ENCODE measurements around the gene MOB3C. TPM values are rescaled to one million over a fixed set of nuclear protein-coding genes. Genes with fewer than 3 reads are reported as not detected.

Gene MOB3C
- total RNA-seq, 1 experiment from 2014 or later: 13.2 TPM

GRCh38 chr1:46580140-46580903, 36.3 kb downstream of the MOB3C start:
- H3K27me3 ChIP-seq (ENCODE audit: low read length): no peaks in the 10 kb centered on the region
- no peak overlapping the region for H3K4me2 ChIP-seq (ENCODE audit: low read length)
- ATAC-seq: no peak
- no peak for DNase-seq
- H3F3A ChIP-seq (ENCODE audit: low read length, unreplicated experiment): no peaks in the 10 kb centered on the region
- H3K79me2 ChIP-seq (ENCODE audit: low read length): no peaks in the 10 kb centered on the region
- H4K20me1 ChIP-seq (ENCODE audit: low read length): no peaks in the 10 kb centered on the region
- no peaks in the 10 kb centered on the region for H3K9me2 ChIP-seq (replicated peaks; ENCODE audit: low read length)
- no peak overlapping the region for H3K27ac ChIP-seq (ENCODE audit: low read length)
- peaks cover 39% of the 10 kb centered on the region; the same call in 1 of the 2 replicates for H3K36me3 ChIP-seq (ENCODE audit: low read depth, low read length)
- H2AFZ ChIP-seq (ENCODE audit: low read length): no peak overlapping the region
- BruUV-seq (replicated peaks): no TSS peak
- no peaks in the 10 kb centered on the region for H3K9me3 ChIP-seq (ENCODE audit: low read length)
- no peak overlapping the region for H3K9ac ChIP-seq (ENCODE audit: low read length)
- POLR2A ChIA-PET (ENCODE audit: unreplicated experiment): no interaction called here
- intact Hi-C loops (cut with micrococcal nuclease): no loop called here
- no peak for TF ChIP-seq EZH2phosphoT487 (IDR thresholded peaks at IDR 0.05; ENCODE audit: borderline replicate concordance, low read length)
- no peak overlapping the region for H3K4me3 ChIP-seq (ENCODE audit: low read length)
- CTCF ChIA-PET: interaction anchor here (0.5 kb wide), 1 partner anchor 24 kb away, joined by 3 read pairs; the partner anchor contains the start of gene MKNK1
- no peaks in the 10 kb centered on the region for H3K4me1 ChIP-seq (ENCODE audit: insufficient read depth, low read length)

- no TSS peak for BruUV-seq (replicated peaks)
- no peak for DNase-seq
Observed at GRCh38 chr1:46577671-46578070, 38.9 kb downstream of the MOB3C start.

GRCh38 chr1:46576596-46576995, 40.0 kb downstream of the MOB3C start:
- intact Hi-C loops (cut with micrococcal nuclease): no loop called here
- Histone ChIP-seq H2AFZ (ENCODE audit: low read length) (no peak overlapping the region), H3K4me2 (ENCODE audit: low read length) (no peak overlapping the region), H4K20me1 (ENCODE audit: low read length) (no peaks in the 10 kb centered on the region), H3K36me3 (ENCODE audit: low read depth, low read length) (peaks cover 16% of the 10 kb centered on the region; the same call in 1 of the 2 replicates), H3K4me3 (ENCODE audit: low read length) (no peak overlapping the region), H3K9ac (ENCODE audit: low read length) (no peak overlapping the region), H3K79me2 (ENCODE audit: low read length) (no peaks in the 10 kb centered on the region), H3K9me2 (replicated peaks; ENCODE audit: low read length) (no peaks in the 10 kb centered on the region), H3F3A (ENCODE audit: low read length, unreplicated experiment) (no peaks in the 10 kb centered on the region), H3K27me3 (ENCODE audit: low read length) (no peaks in the 10 kb centered on the region), H3K9me3 (ENCODE audit: low read length) (no peaks in the 10 kb centered on the region), H3K27ac (ENCODE audit: low read length) (no peak overlapping the region), H3K4me1 (ENCODE audit: insufficient read depth, low read length) (peaks cover 5% of the 10 kb centered on the region; the same call in 1 of the 2 replicates)
- CTCF ChIA-PET: no interaction called here
- TF ChIP-seq CTCF (conservative IDR thresholded peaks at IDR 0.05; ENCODE audit: low read depth, low read length) (no peak), EZH2phosphoT487 (IDR thresholded peaks at IDR 0.05; ENCODE audit: borderline replicate concordance, low read length) (no peak), EZH2 (IDR thresholded peaks at IDR 0.05; ENCODE audit: low read length, unreplicated experiment) (no peak)
- ATAC-seq: no peak
- POLR2A ChIA-PET (ENCODE audit: unreplicated experiment): no interaction called here
- DNase-seq: no peak
- BruUV-seq (replicated peaks): no TSS peak

More at GRCh38 chr1:46577671-46578070, 38.9 kb downstream of the MOB3C start:
- no peaks in the 10 kb centered on the region for H3K9me2 ChIP-seq (replicated peaks; ENCODE audit: low read length)
- H3K27ac ChIP-seq (ENCODE audit: low read length): no peak overlapping the region
- no peaks in the 10 kb centered on the region for H3F3A ChIP-seq (ENCODE audit: low read length, unreplicated experiment)
- no peaks in the 10 kb centered on the region for H3K27me3 ChIP-seq (ENCODE audit: low read length)
- ChIA-PET POLR2A (ENCODE audit: unreplicated experiment) (no interaction called here), CTCF (no interaction called here)
- no peaks in the 10 kb centered on the region for H3K9me3 ChIP-seq (ENCODE audit: low read length)
- H3K4me3 ChIP-seq (ENCODE audit: low read length): no peak overlapping the region
- H3K4me2 ChIP-seq (ENCODE audit: low read length): no peak overlapping the region
- no peak for ATAC-seq
- H3K36me3 ChIP-seq (ENCODE audit: low read depth, low read length): peaks cover 27% of the 10 kb centered on the region; the same call in 1 of the 2 replicates
- no peaks in the 10 kb centered on the region for H4K20me1 ChIP-seq (ENCODE audit: low read length)
- H3K9ac ChIP-seq (ENCODE audit: low read length): no peak overlapping the region
- intact Hi-C loops (cut with micrococcal nuclease): no loop called here
- no peaks in the 10 kb centered on the region for H3K79me2 ChIP-seq (ENCODE audit: low read length)
- H2AFZ ChIP-seq (ENCODE audit: low read length): no peak overlapping the region
- H3K4me1 ChIP-seq (ENCODE audit: insufficient read depth, low read length): peaks cover 3% of the 10 kb centered on the region; the same call in 1 of the 2 replicates
- TF ChIP-seq CTCF (conservative IDR thresholded peaks at IDR 0.05; ENCODE audit: low read depth, low read length) (no peak), EZH2phosphoT487 (IDR thresholded peaks at IDR 0.05; ENCODE audit: borderline replicate concordance, low read length) (no peak), EZH2 (IDR thresholded peaks at IDR 0.05; ENCODE audit: low read length, unreplicated experiment) (no peak)
